SK-N-SH (cell line): Measurements from ENCODE around the gene PRKAA2. TPM values are rescaled to one million over a fixed set of nuclear protein-coding genes. Genes with fewer than 3 reads are reported as not detected.
A peak's percentile ranks its signal among the peaks of the same experiment; 100 is the strongest.

ENCODE experiments used
- CTCF ChIA-PET: fragments of 300-600, 350-600 bp; formaldehyde crosslinking; extraction: SDS; loops from one replicate; lab custom pipeline; 2021; lab: Yijun Ruan, JAX
- POLR2A ChIA-PET: fragments of 350-600 bp; sonication (Branson Sonifier 250); formaldehyde crosslinking; extraction: SDS; loops from one replicate; lab custom pipeline; 2020; ENCODE audit warnings: antibody characterized with exemption, inconsistent platforms; lab: Yijun Ruan, JAX
- DNase-seq: peaks from one replicate; pipeline ENCODE4 v3.0.0; 2012
- H2AFZ ChIP-seq: fragments of 200-600 bp; sonication (generic); 2 replicates; pipeline ENCODE4 v1.8.1; 2016; ENCODE audit warnings: antibody characterized with exemption, mild to moderate bottlenecking, low read depth
- H3F3A ChIP-seq: fragments of 200-600 bp; sonication (generic); replicated peaks from 2 replicates; pipeline ENCODE3; 2016; ENCODE audit warnings: antibody characterized with exemption, mild to moderate bottlenecking; ENCODE audit not compliant: insufficient read depth
- H3K27ac ChIP-seq, 2 experiments: fragments of 200-500 bp in 1 of 2; fragments of 200-600 bp in 1 of 2; sonication (Bioruptor generic) in 1 of 2; sonication (generic), shearing (Covaris generic) in 1 of 2; 2 replicates each; pipeline versions ENCODE4 v1.5.1 to v1.6.1; 2014 to 2016; ENCODE audit warnings: low read depth in 2 of 2, inconsistent platforms in 1 of 2, low read length in 1 of 2, mild to moderate bottlenecking in 1 of 2, mixed read lengths in 1 of 2
- H3K27me3 ChIP-seq: fragments of 200-600 bp; sonication (generic), shearing (Covaris generic); 2 replicates; pipeline ENCODE4 v1.6.1; 2016; ENCODE audit warnings: mixed run types; ENCODE audit not compliant: insufficient read depth
- H3K36me3 ChIP-seq, 2 experiments: fragments of 200-500 bp in 1 of 2; fragments of 200-600 bp in 1 of 2; sonication (Bioruptor generic) in 1 of 2; sonication (generic) in 1 of 2; replicated peaks in 1 of 2; 2 replicates each; pipeline versions ENCODE3 to v1.5.1; 2014 to 2016; ENCODE audit warnings: low read length in 1 of 2, mild to moderate bottlenecking in 1 of 2; ENCODE audit not compliant: insufficient read depth in 2 of 2, control insufficient read depth in 1 of 2
- H3K4me1 ChIP-seq, 2 experiments: fragments of 200-500 bp in 1 of 2; fragments of 200-600 bp in 1 of 2; sonication (Bioruptor generic) in 1 of 2; sonication (generic), shearing (Covaris generic) in 1 of 2; 2 replicates each; pipeline versions ENCODE4 v1.5.1 to v1.6.1; 2014 to 2016; ENCODE audit warnings: low read depth in 1 of 2, low read length in 1 of 2, mixed run types in 1 of 2; ENCODE audit not compliant: insufficient read depth in 2 of 2, control insufficient read depth in 1 of 2
- H3K4me2 ChIP-seq: fragments of 200-600 bp; sonication (generic), shearing (Covaris generic); 2 replicates; pipeline ENCODE4 v1.6.1; 2017; ENCODE audit warnings: mixed run types
- H3K4me3 ChIP-seq, 2 experiments: fragments of 200-500 bp in 1 of 2; fragments of 200-600 bp in 1 of 2; sonication (Bioruptor generic) in 1 of 2; sonication (generic), shearing (Covaris generic) in 1 of 2; 2 replicates each; pipeline versions ENCODE4 v1.5.1 to v1.8.1; 2014 to 2016; ENCODE audit warnings: low read depth in 2 of 2, inconsistent platforms in 1 of 2, low read length in 1 of 2, mild to moderate bottlenecking in 1 of 2, mixed read lengths in 1 of 2, moderate library complexity in 1 of 2
- H3K79me2 ChIP-seq: fragments of 200-600 bp; sonication (generic); 2 replicates; pipeline ENCODE4 v1.8.1; 2017; ENCODE audit warnings: mild to moderate bottlenecking; ENCODE audit not compliant: insufficient read depth
- H3K9ac ChIP-seq: fragments of 200-600 bp; sonication (generic); 2 replicates; pipeline ENCODE4 v1.6.1; 2017; ENCODE audit warnings: mixed run types
- H3K9me2 ChIP-seq: fragments of 200-600 bp; sonication (generic); 2 replicates; pipeline ENCODE4 v1.6.1; 2017; ENCODE audit warnings: mixed run types
- H3K9me3 ChIP-seq: fragments of 200-600 bp; sonication (generic); 2 replicates; pipeline ENCODE4 v1.6.1; 2017; ENCODE audit warnings: mixed run types, mild to moderate bottlenecking, moderate library complexity
- H4K20me1 ChIP-seq: fragments of 200-600 bp; sonication (generic); 2 replicates; pipeline ENCODE4 v1.6.1; 2017; ENCODE audit warnings: mild to moderate bottlenecking, mixed run types; ENCODE audit not compliant: insufficient read depth
- EP300 ChIP-seq, 2 experiments: IDR thresholded peaks; 2 replicates each; pipeline versions ENCODE4 v1.4.0 to v1.6.1; 2012; ENCODE audit warnings: borderline replicate concordance in 1 of 2, low read depth in 1 of 2, low read length in 1 of 2
- FOSL2 ChIP-seq: IDR thresholded peaks from 2 replicates; pipeline ENCODE4 v1.4.0; 2012; ENCODE audit warnings: low read depth, mild to moderate bottlenecking, moderate library complexity, borderline replicate concordance
- MAX ChIP-seq: IDR thresholded peaks from 2 replicates; pipeline ENCODE4 v1.4.0; 2012; ENCODE audit warnings: low read depth
- MEF2A ChIP-seq: IDR thresholded peaks from 2 replicates; pipeline ENCODE4 v1.4.0; 2012; ENCODE audit warnings: low read depth, borderline replicate concordance
- RAD21 ChIP-seq: IDR thresholded peaks from 2 replicates; pipeline ENCODE4 v1.6.1; 2012; ENCODE audit warnings: mild to moderate bottlenecking, low read length
- SMC3 ChIP-seq: IDR thresholded peaks from 2 replicates; pipeline ENCODE4 v1.6.1; 2012; ENCODE audit warnings: low read depth, low read length, improper control_type of control experiment
- TCF12 ChIP-seq: IDR thresholded peaks from 2 replicates; pipeline ENCODE4 v1.4.0; 2012
- USF1 ChIP-seq: IDR thresholded peaks from 2 replicates; pipeline ENCODE4 v1.4.0; 2012; ENCODE audit warnings: low read depth, borderline replicate concordance
- USF2 ChIP-seq: fragments of 150-350 bp; IDR thresholded peaks from 2 replicates; pipeline ENCODE4 v1.6.1; 2017; ENCODE audit warnings: antibody characterized with exemption, low read length, low read depth, borderline replicate concordance
- WGBS: methylation state at CpG from one replicate; pipeline ENCODE4 v1.1.6; 2017; ENCODE audit warnings: low lambda C conversion rate; 5-methylcytosine and 5-hydroxymethylcytosine counted together
- polyA plus RNA-seq, 3 experiments: library from polyadenylated mRNA; depleted of rRNA; stranded (reverse); fragments of >200 nt; gene quantifications; 2 replicates each; pipeline ENCODE4 v1.2.3, GENCODE V29; 2012

The PRKAA2 gene
- polyA plus RNA-seq, 1 of the 3 experiments (the other 2 are of a cell fraction), result 1.5 TPM

- Histone ChIP-seq H3K9me2 (no peaks in the 10 kb centered on the region), H3K9ac (no peak overlapping the region), H3K9me3 (no peaks in the 10 kb centered on the region), H3F3A (peaks cover 20% of the 10 kb centered on the region), H2AFZ (no peak overlapping the region), H4K20me1 (no peaks in the 10 kb centered on the region), H3K4me1 (peaks cover 0 to 6% of the 10 kb centered on the region in 2 experiments; a peak in 2 of 4 replicates), H3K27ac (no peak overlapping the region), H3K36me3 (no peaks in the 10 kb centered on the region), H3K4me3 (no peak overlapping the region), H3K27me3 (no peaks in the 10 kb centered on the region), H3K79me2 (no peaks in the 10 kb centered on the region), H3K4me2 (0 out of 2 replicates have a peak overlapping the region, but pooled peaks have one; percentile 86)
- 84% methylated on average over 1 of the region's 1 CpG for WGBS
- ChIA-PET CTCF (no interaction called here), POLR2A (no interaction called here)
- DNase-seq, result no peak
- no peak for TF ChIP-seq SMC3
Measured at GRCh38 chr1:56647106-56647505, 2.0 kb downstream of the PRKAA2 start.

- 70% methylated on average over 4 of the region's 4 CpGs for WGBS
Measured at GRCh38 chr1:56648546-56648945, 3.4 kb downstream of the PRKAA2 start.

More at GRCh38 chr1:56648546-56648945, 3.4 kb downstream of the PRKAA2 start:
- H3K4me3 ChIP-seq, result no peak overlapping the region
- H2AFZ ChIP-seq, result no peak overlapping the region
- no peaks in the 10 kb centered on the region for H3K36me3 ChIP-seq
- no peak overlapping the region for H3K27ac ChIP-seq
- H3K9ac ChIP-seq, result no peak overlapping the region
- no peak for DNase-seq
- 0 out of 2 replicates have a peak, but pooled peaks cover 6% of the 10 kb centered on the region for H3K79me2 ChIP-seq
- H3K9me3 ChIP-seq, result no peaks in the 10 kb centered on the region
- no peaks in the 10 kb centered on the region for H3K27me3 ChIP-seq
- TF ChIP-seq FOSL2 (no peak), TCF12 (no peak), USF1 (no peak), MAX (no peak), SMC3 (no peak), USF2 (no peak), MEF2A (no peak), EP300 (IDR thresholded peaks at IDR 0.05; ENCODE audit: borderline replicate concordance in 1 of 2, low read depth in 1 of 2, low read length in 1 of 2) (no peak), RAD21 (no peak)
- H3K4me2 ChIP-seq, result no peak overlapping the region
- peaks cover 19% of the 10 kb centered on the region for H3F3A ChIP-seq
- POLR2A ChIA-PET, result no interaction called here
- H4K20me1 ChIP-seq, result no peaks in the 10 kb centered on the region
- peaks cover 0 to 6% of the 10 kb centered on the region in 2 experiments; a peak in 2 of 4 replicates for H3K4me1 ChIP-seq
- CTCF ChIA-PET, result no interaction called here
- H3K9me2 ChIP-seq, result no peaks in the 10 kb centered on the region
